NCI-H524 treated with DMSO at 0.1 percent for 48 hours (cell line): ENCODE data around the gene DENND2D.
"Not testable (repeated sequence)": the region's sequence is repeated elsewhere in the genome, so short reads cannot be mapped to it uniquely, and the experiment has no call there.

Experiments
- DNase-seq: peaks from one replicate; lab custom pipeline; 2025; lab: John Stamatoyannopoulos, UW

Gene DENND2D

GRCh38 chr1:111221633-111222291 lies 21.3 kb upstream of the DENND2D start:
- no peak for DNase-seq

DNA sequence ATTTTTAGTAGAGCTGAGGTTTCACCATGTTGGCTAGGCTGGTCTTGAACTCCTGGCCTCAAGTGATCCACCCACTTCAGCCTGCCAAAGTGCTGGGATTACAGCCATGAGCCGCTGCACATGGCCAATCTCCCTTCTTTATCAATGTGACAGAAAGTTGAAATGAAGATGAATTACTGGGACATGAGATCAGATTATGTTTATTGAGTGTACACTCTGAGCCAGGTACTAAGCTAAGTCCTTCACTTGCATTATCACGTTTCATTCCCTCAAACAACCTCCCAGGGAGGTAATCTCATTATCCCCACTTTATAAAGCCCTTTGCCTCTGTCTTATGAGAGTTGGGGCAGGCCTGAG lies 20.8 kb upstream of the DENND2D start:
- DNase-seq, result peak; percentile 41

GRCh38 chr1:111220302-111220890 lies 19.9 kb upstream of the DENND2D start:
- no peak for DNase-seq

DNA sequence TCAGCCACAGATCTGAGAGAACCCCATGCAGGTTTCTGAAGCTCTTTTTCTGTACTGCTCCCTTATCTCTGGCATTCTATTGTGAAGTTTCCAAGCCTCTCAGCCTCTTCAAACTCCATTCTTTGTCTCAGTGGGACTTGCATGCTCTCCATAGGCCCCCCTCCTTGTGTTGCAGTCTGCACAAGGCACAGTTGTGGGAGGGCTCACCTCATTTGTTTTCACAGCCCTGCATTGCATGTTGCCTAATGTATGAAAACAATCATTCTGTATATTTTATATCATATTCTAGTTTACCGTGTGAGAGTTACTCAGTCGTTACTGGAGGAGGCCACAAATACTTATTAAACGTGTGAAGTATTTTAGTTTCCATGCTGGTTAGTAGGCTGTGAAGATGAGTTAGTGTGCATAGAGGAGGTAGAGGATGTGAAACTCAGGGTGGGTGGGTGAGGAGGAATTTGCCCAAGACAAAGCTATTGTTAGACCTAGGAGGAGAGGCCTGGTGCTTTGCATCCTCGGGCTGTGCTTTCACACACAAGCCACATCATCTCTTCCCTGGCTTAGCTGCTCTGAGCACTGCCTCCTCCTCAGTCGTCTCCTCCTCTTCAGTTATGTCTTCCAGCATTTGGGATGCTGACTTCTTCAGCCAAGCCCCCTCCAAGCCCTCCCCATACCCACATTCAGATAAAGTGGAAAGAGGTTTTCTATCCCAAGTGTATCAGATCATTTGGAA lies 19.3 kb upstream of the DENND2D start:
- DNase-seq, result no peak

DNA sequence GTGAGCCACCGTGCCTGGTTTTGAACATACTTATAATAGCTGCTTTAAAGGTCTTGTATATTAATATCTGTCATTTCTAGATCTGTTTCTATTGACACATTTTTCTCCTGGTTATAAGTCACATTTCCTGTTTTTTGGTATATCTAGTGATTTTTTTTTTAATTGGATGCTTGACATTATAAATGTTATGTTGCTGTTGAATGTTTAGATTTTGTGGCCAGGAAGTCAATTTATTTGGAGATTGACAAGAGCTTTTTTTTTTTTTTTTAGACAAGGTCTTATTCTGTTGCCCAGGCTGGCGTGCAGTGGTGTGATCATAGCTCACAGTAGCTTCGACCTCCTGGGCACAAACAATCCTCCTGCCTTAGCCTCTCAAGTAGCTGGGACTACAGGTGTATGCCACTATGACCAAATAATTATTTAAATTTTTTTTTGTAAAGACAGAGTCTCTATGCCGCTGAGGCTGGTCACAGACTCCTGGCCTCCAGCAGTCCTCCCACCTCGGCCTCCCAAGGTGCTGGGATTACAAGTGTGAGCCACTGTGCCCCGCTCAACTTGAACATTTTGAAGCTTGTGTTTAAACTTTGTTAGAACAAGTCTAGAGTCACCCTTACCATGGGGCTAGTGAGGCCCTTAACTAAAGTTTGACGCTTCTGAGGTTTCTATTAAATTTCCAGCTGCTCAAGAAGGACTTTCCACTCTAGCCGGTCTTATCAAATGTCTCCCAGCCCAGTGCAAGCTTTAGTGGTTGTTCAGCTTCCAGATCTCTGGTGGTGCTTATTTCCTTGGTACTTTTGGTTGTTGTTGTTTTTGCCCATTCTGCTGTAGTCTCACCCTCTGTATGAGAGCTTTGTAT lies 18.5 kb upstream of the DENND2D start:
- no peak for DNase-seq

DNA sequence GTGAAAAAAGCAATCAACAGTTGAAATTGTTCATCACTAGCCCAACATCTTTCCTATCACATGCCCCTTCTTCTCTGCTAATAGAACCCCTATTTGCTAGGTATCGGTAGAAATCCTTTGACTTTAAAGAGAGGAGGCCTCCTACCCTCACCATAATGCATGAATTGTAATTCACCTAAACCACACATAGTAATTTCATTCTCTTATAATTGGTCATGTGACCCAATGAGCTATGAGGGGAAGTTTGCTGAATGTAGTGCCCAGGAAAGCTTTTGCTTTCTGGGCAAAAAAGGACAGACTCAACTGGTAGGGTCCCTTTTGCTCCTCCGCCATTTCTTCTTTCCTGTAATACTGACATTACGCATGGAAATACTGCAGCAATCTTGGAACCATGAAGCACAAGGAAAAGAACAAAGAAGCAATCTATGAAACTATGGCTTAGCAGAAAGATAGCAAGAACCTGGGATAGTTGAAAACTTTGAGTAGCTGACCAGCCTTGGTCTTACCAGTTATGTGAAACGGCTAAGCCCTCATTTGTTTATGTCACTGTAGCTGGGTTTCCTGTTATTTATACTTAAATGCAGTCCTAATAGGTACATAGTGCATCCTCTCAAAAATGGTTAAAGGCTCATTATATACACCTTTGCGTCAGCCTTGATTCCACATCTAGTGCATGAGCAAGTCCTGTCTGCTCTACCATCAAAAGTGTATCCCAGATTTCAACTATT lies 16.9 kb upstream of the DENND2D start:
- DNase-seq, result no peak

- DNase-seq, result no peak
These were observed 16.3 kb upstream of the DENND2D start for GRCh38 chr1:111216751-111217150.

GRCh38 chr1:111215285-111215684 lies 14.8 kb upstream of the DENND2D start:
- DNase-seq, result not testable (repeated sequence)

GRCh38 chr1:111214884-111215283 lies 14.4 kb upstream of the DENND2D start:
- no peak for DNase-seq

GRCh38 chr1:111214074-111214801 lies 13.8 kb upstream of the DENND2D start:
- no peak for DNase-seq

GRCh38 chr1:111213412-111213811 lies 13.0 kb upstream of the DENND2D start:
- DNase-seq, result no peak

DNA sequence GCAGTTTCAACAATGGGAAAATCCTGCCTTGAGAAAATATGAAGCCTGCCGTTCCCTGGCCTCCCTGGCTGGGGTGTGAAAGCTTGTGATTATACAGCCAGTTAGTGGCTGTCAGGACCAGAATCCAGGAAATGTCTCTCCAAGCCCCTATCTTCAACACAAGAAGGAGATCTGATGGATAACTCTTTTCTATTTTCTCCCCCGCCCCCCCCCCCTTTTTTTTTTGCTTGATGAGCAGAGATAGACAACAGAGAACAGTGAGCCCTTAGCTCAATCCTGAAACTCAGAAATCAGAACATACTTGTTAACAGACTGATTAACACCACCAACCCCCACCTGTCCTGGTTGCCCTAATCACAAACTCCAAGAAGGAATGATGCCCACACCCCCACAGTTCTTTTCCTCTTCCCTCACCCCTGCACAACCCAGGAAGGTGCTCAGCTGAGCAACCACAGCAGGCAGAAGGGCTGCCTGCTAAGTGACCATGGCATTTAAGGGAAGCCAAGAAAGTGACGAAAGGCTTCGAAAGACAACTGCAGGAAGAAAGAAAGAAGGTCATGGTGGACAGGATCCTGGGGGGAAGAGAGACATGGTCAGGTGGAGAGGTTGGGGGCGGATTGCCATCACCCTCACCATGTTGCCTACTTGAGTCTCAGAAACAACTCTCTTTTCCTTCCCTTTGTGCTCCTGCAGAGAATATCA lies 12.3 kb upstream of the DENND2D start:
- no peak for DNase-seq

GRCh38 chr1:111211921-111212320 lies 11.5 kb upstream of the DENND2D start:
- no peak for DNase-seq

DNA sequence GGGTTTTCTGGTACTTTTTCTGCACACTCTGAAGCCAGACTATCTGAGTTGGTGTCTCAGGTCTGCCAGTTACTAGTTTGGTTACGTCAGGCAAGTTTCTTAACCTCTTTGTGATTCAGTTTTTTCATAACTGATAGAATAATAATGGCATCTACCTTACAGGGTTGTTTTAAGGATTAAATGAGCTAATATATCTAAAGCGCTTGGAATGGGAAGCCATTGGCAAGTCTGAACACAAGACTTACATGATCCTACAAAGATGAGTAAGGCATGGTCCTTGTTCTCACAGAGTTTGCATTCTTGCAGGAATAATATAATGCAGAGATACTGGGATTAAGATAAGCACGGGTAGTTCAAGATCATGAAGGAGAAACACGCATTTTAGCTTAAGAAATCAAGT lies 9.2 kb upstream of the DENND2D start:
- DNase-seq, result no peak

- DNase-seq, result no peak
These were observed 8.5 kb upstream of the DENND2D start for GRCh38 chr1:111208921-111209320.

- DNase-seq, result no peak
These were observed 5.2 kb upstream of the DENND2D start for GRCh38 chr1:111205714-111206050.

DNA sequence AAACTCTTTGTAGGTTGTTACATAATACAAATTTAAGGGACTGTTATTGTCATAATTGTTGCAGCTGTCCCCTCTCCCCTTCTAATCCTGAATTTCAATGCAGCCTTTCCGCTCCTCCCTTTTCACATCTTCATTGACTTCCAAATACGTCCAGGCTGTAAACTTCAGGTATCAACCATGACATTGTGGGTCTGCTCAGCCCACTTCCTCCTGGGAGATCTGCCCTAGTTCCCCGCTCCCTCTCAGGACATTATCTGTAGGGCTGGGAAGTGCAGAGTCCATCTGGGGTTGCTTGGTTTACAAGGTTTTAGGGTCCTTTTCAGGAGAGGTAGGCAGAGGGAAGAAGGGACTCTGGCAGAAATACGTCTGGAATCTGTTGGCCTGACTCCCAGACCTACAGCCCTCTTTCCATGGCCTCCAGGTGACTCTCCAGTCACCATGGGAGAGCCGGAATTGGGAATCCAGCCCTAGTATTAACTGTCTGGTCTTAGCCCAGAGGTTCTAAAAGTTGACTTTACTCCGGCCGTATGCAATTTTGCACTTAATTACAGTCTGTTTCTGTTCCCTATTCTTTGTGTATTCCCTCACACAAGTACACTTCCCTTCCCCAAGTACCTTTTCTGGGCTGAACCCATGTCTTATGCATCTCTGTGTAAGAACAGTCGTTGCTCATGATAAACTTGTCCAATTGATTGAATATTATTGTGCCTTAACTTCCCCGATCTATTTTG lies 4.7 kb upstream of the DENND2D start:
- no peak for DNase-seq

- DNase-seq, result no peak
These were observed 3.9 kb upstream of the DENND2D start for GRCh38 chr1:111204201-111204982.

GRCh38 chr1:111203681-111204200 lies 3.3 kb upstream of the DENND2D start:
- DNase-seq, result no peak
